KBM-7 (cell line): ENCODE data around the gene CNST.
A peak's percentile ranks its signal among the peaks of the same experiment; 100 is the strongest.
"Not testable (repeated sequence)": the region's sequence is repeated elsewhere in the genome, so short reads cannot be mapped to it uniquely, and the experiment has no call there.

Experiments used
- DNase-seq: peaks from one replicate; pipeline ENCODE4 v3.0.0-alpha.2; 2015
- in situ Hi-C: fragments of 300-500 bp; cut with MboI; formaldehyde crosslinking; loops from 2 replicates; pipeline ENCODE4 v1.14.3; 2020; ENCODE audit warnings: low sequenced_read_pairs, low pct_unique_long_range_greater_than_20kb, mixed read lengths

Gene CNST

GRCh38 chr1:246550402-246550801 lies 15.9 kb upstream of the CNST start:
- DNase-seq: no peak
- in situ Hi-C loops: no loop called here

- DNase-seq: no peak
- in situ Hi-C loops: no loop called here
Observed at GRCh38 chr1:246552110-246552509, 14.1 kb upstream of the CNST start.

GRCh38 chr1:246554201-246554600 lies 12.1 kb upstream of the CNST start:
- no peak for DNase-seq
- in situ Hi-C loops: no loop called here

- DNase-seq: no peak
- in situ Hi-C loops: no loop called here
Observed at GRCh38 chr1:246558041-246558440, 8.2 kb upstream of the CNST start.

- in situ Hi-C loops: no loop called here
- DNase-seq: no peak
Observed at GRCh38 chr1:246559310-246559709, 6.9 kb upstream of the CNST start.

GRCh38 chr1:246560833-246561232 lies 5.4 kb upstream of the CNST start:
- DNase-seq, in situ Hi-C loops: not testable (repeated sequence)

GRCh38 chr1:246564839-246565750 lies 1.2 kb upstream of the CNST start:
- in situ Hi-C loops: no loop called here
- DNase-seq: peak; percentile 45

GRCh38 chr1:246565751-246566127 lies 517 bp upstream of the CNST start:
- in situ Hi-C loops: no loop called here
- no peak for DNase-seq

- in situ Hi-C loops: no loop called here
- DNase-seq: peak; percentile 47
Observed at GRCh38 chr1:246566813-246567645, 773 bp downstream of the CNST start.

- no peak for DNase-seq
- in situ Hi-C loops: no loop called here
Observed at GRCh38 chr1:246567646-246568235, 1.5 kb downstream of the CNST start.

- DNase-seq: peak; percentile 54
- in situ Hi-C loops: no loop called here
Observed at GRCh38 chr1:246569248-246570238, 3.3 kb downstream of the CNST start.

- in situ Hi-C loops: not testable (repeated sequence)
- peak; percentile 83 for DNase-seq
Observed at GRCh38 chr1:246571309-246571708, 5.1 kb downstream of the CNST start.

- in situ Hi-C loops: no loop called here
- DNase-seq: no peak
Observed at GRCh38 chr1:246571953-246572352, 5.7 kb downstream of the CNST start.

GRCh38 chr1:246572785-246573184 lies 6.5 kb downstream of the CNST start:
- in situ Hi-C loops: no loop called here

GRCh38 chr1:246573491-246573890 lies 7.2 kb downstream of the CNST start:
- DNase-seq: no peak
- in situ Hi-C loops: no loop called here

More at GRCh38 chr1:246572785-246573184, 6.5 kb downstream of the CNST start:
- peak; percentile 51 for DNase-seq

GRCh38 chr1:246576709-246577032 lies 10.4 kb downstream of the CNST start:
- in situ Hi-C loops: no loop called here
- no peak for DNase-seq

- in situ Hi-C loops: no loop called here
- no peak for DNase-seq
Observed at GRCh38 chr1:246577082-246577719, 10.9 kb downstream of the CNST start.

GRCh38 chr1:246577720-246578106 lies 11.5 kb downstream of the CNST start:
- in situ Hi-C loops: no loop called here
- peak; percentile 86 for DNase-seq
